Fibroblast of the aortic adventitia (primary cell): ENCODE results near the gene C2CD4B. TPM values are rescaled to one million over a fixed set of nuclear protein-coding genes. Genes with fewer than 3 reads are reported as not detected.

Experiments used
- DNase-seq: peaks from one replicate; pipeline ENCODE4 v3.0.0-alpha.2; 2010; ENCODE audit warnings: low read depth
- H3K4me3 ChIP-seq: 2 replicates; pipeline ENCODE4 v1.5.1; 2011; ENCODE audit warnings: low read depth, mild to moderate bottlenecking, control low read depth, low read length, moderate library complexity
- CTCF ChIP-seq: IDR thresholded peaks from 2 replicates; pipeline ENCODE4 v1.5.1; 2011; ENCODE audit warnings: mild to moderate bottlenecking, low read length, control low read depth, inconsistent platforms; ENCODE audit not compliant: insufficient read depth
- total RNA-seq: library from RNA; depleted of rRNA; stranded (reverse); fragments of >200 nt; gene quantifications from 2 replicates; pipeline ENCODE4 v1.2.3, GENCODE V29; 2012; ENCODE audit warnings: low replicate concordance

The C2CD4B gene
- total RNA-seq, 1 donor, result not detected

DNA sequence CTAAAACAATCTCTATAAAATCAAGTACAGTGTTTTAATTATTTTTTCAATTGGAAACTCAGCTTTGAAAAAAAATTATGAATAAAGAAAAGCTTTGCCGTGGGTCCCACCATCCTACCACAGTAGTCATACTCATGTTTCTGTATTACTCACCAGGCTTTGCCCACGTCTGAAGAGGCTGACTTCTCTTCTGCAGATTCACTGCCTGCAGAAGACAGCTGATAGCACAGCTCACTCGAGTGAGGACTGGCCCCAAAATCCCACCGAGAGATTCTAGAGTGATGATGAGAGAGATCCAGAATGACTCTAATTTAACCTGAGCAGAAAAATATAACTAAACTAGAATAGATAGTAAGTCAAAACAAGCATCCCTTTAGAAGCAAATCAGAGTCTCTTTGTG lies 11.9 kb downstream of the C2CD4B start:
- no peak for TF ChIP-seq CTCF
- no peak overlapping the region for H3K4me3 ChIP-seq
- no peak for DNase-seq

GRCh38 chr15:62150445-62150844 lies 14.6 kb downstream of the C2CD4B start:
- no peak for DNase-seq
- no peak for TF ChIP-seq CTCF
- H3K4me3 ChIP-seq, result no peak overlapping the region

DNA sequence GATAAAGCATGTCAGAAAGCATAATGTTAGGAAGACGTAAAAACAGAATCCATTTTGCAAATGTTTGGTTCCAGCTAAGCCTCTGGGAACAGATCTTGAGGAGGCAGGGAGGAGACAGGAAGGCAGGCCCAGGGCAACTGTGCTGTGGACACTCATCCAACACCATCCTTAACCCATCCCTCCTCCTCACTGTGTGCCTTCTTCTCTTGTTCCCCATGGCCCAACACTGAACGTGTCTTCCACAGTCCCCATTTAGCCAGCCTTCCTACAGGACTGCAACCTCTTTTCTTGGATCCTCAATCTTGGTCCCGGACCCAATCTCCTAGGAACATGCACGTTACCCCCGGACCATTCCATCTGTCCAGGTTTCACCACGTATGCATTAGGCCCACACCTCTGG lies 15.4 kb downstream of the C2CD4B start:
- no peak for DNase-seq
- no peak overlapping the region for H3K4me3 ChIP-seq
- TF ChIP-seq CTCF, result no peak

- no peak for DNase-seq
- no peak for TF ChIP-seq CTCF
- no peak overlapping the region for H3K4me3 ChIP-seq
Measured at GRCh38 chr15:62147551-62147950, 17.5 kb downstream of the C2CD4B start.

DNA sequence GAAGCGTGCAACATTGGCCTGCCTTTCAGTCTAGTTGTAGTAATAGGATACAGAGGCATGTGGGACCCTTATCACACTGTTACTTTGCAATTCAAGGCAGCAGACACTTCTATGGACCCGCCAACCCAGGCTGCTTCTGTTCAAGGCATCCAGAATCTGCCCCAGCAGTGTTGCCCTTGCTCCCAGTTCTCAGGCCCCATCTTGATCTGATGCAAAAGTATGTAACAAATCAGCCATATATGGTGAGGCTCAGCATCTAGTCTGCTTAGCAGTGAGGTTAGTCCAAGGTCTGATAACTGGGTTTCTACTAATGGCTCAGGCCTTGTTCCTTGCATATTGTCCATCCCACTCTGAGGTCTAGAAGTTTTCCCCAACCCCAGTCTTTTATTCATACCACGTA lies 17.9 kb downstream of the C2CD4B start:
- no peak for TF ChIP-seq CTCF
- no peak for DNase-seq
- H3K4me3 ChIP-seq, result no peak overlapping the region

DNA sequence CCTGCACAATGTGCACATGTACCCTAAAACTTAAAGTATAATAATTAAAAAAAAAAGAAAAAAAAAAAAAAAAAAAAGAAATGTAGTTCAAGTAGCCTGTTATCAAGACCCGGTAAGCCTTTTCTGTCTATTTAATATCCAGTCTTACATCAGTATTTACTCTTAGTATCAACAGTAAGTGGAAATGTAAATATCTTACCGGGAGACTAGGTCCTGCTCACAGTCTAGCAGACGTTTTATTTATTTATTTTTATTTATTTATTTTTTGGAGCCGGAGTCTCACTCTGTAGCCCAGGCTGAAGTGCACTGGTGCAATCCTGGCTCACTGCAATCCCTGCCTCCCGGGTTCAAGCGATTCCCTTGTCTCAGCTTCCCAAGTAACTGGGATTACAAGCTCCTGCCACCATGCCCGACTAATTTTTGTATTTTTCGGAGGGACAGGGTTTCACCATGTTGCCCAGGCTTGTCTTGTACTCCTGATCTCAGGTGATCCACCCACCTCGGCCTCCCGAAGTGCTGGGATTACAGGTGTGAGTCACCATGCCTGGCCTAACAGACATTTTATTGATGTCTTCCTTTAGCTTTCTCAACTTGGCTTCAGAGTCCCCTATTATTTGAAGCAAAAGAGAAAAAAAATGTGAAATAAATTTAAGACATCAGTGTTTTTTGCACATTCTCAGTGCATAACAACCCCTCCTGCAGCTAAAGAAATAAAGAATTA lies 19.9 kb downstream of the C2CD4B start:
- DNase-seq, result no peak
- no peak overlapping the region for H3K4me3 ChIP-seq
- TF ChIP-seq CTCF, result no peak

DNA sequence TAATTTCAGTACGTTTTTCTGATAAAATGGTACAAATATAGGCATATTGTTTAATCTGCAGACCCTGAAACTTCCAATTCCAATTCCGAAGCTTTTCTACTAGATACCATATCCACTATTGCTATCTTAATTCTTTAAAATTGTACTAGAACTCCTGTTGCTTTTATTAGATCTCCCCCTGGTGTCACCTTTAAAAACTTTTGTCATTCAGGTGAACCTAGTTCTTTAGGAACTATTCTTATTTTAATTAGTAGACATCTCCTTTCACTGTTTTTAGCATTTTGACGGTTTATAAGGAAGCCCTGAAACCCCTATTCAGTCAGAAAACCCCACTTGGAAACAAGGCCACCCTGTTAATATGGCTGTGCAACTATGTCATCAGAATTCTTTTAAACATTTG lies 22.3 kb downstream of the C2CD4B start:
- no peak overlapping the region for H3K4me3 ChIP-seq
- TF ChIP-seq CTCF, result no peak
- DNase-seq, result no peak
